CD4-positive, alpha-beta T cell treated with Interferon gamma for 1 hour (primary cell): ENCODE measurements around the gene TIPRL.
"Not testable (repeated sequence)": the region's sequence is repeated elsewhere in the genome, so short reads cannot be mapped to it uniquely, and the experiment has no call there.

Experiments
- DNase-seq: peaks from one replicate; pipeline ENCODE4 v3.0.0-alpha.2; 2020

Gene TIPRL

GRCh38 chr1:168178638-168179437 is at the start of gene TIPRL:
TIPRL (plus strand) TSS chr1:168178962; CDS start chr1:168179078, 116 bp downstream.
- peak; percentile 92 for DNase-seq

- DNase-seq = no peak
Observed at GRCh38 chr1:168129933-168130332, 48.8 kb upstream of the TIPRL start.

GRCh38 chr1:168134132-168134531 is 44.6 kb upstream of the TIPRL start:
- DNase-seq = no peak

GRCh38 chr1:168134642-168135041 is 44.1 kb upstream of the TIPRL start:
- DNase-seq = no peak

GRCh38 chr1:168135116-168135920 is 43.4 kb upstream of the TIPRL start:
- no peak for DNase-seq

GRCh38 chr1:168135921-168136708 is 42.6 kb upstream of the TIPRL start:
- no peak for DNase-seq

GRCh38 chr1:168136709-168137514 is 41.9 kb upstream of the TIPRL start, which contains the start of gene GPR161:
GPR161 (minus strand) TSS chr1:168136930; CDS start chr1:168104850, 32,080 bp downstream.
- peak; percentile 11 for DNase-seq

- DNase-seq = no peak
Observed at GRCh38 chr1:168137515-168137821, 41.3 kb upstream of the TIPRL start.

GRCh38 chr1:168138134-168138533 is 40.6 kb upstream of the TIPRL start:
- no peak for DNase-seq

GRCh38 chr1:168139070-168139469 is 39.7 kb upstream of the TIPRL start:
- DNase-seq = no peak

- no peak for DNase-seq
Observed at GRCh38 chr1:168141871-168142385, 36.8 kb upstream of the TIPRL start.

- DNase-seq = peak; percentile 79
Observed at GRCh38 chr1:168145184-168146159, 33.3 kb upstream of the TIPRL start.

GRCh38 chr1:168146160-168146539 is 32.6 kb upstream of the TIPRL start:
- no peak for DNase-seq

- DNase-seq = no peak
Observed at GRCh38 chr1:168146626-168147025, 32.1 kb upstream of the TIPRL start.

GRCh38 chr1:168148916-168149315 is 29.8 kb upstream of the TIPRL start:
- DNase-seq = no peak

- no peak for DNase-seq
Observed at GRCh38 chr1:168150283-168150682, 28.5 kb upstream of the TIPRL start.

GRCh38 chr1:168151935-168152334 is 26.8 kb upstream of the TIPRL start:
- DNase-seq = no peak

- DNase-seq = not testable (repeated sequence)
Observed at GRCh38 chr1:168154707-168155106, 24.1 kb upstream of the TIPRL start.

- no peak for DNase-seq
Observed at GRCh38 chr1:168155910-168156309, 22.9 kb upstream of the TIPRL start.

- no peak for DNase-seq
Observed at GRCh38 chr1:168157638-168158037, 21.1 kb upstream of the TIPRL start.

- no peak for DNase-seq
Observed at GRCh38 chr1:168159251-168159650, 19.5 kb upstream of the TIPRL start.
